SK-N-MC (cell line): ENCODE measurements around the gene PRTN3.
"Not testable (repeated sequence)": the region's sequence is repeated elsewhere in the genome, so short reads cannot be mapped to it uniquely, and the experiment has no call there.

Experiments used
- DNase-seq: peaks from one replicate; pipeline ENCODE4 v3.0.0-alpha.2; 2011; ENCODE audit warnings: low read depth, low spot score
- H3K27ac ChIP-seq: fragments of 200-600 bp; sonication (generic); 2 replicates; pipeline ENCODE4 v1.5.1; 2016; ENCODE audit warnings: mixed run types
- H3K36me3 ChIP-seq: fragments of 200-600 bp; sonication (generic); 2 replicates; pipeline ENCODE4 v1.6.1; 2017; ENCODE audit warnings: antibody characterized with exemption, low read length, mixed read lengths; ENCODE audit not compliant: insufficient read depth
- H3K4me3 ChIP-seq: fragments of 200-600 bp; sonication (generic); 2 replicates; pipeline ENCODE4 v1.5.1; 2016
- H3K9ac ChIP-seq: fragments of 200-600 bp; sonication (generic); 2 replicates; pipeline ENCODE4 v1.8.0; 2017; ENCODE audit warnings: mixed run types, mixed read lengths; ENCODE audit not compliant: insufficient read length
- H3K9me3 ChIP-seq: fragments of 200-600 bp; sonication (generic); 2 replicates; pipeline ENCODE4 v1.6.1; 2017; ENCODE audit warnings: low read depth, mild to moderate bottlenecking, antibody characterized with exemption, low read length, moderate library complexity, mixed read lengths
- EZH2 ChIP-seq: fragments of 200-600 bp; sonication (generic); IDR thresholded peaks from one replicate; pipeline ENCODE4 v1.6.1; 2017; ENCODE audit warnings: antibody characterized with exemption
- FOXP2 ChIP-seq: optimal IDR thresholded peaks from 2 replicates; pipeline ENCODE3; 2011; ENCODE audit warnings: mild to moderate bottlenecking, moderate library complexity; ENCODE audit not compliant: insufficient read depth; ENCODE audit errors: extremely low read length, control extremely low read depth
- POLR2AphosphoS5 ChIP-seq: IDR thresholded peaks from 2 replicates; pipeline ENCODE4 v1.6.1; 2012; ENCODE audit warnings: mild to moderate bottlenecking, low read depth, low read length, borderline replicate concordance

PRTN3 gene

GRCh38 chr19:845707-846521 lies 5.1 kb downstream of the PRTN3 start:
- Histone ChIP-seq H3K4me3 (no peak overlapping the region), H3K9ac (no peak overlapping the region), H3K36me3 (no peaks in the 10 kb centered on the region), H3K27ac (no peak overlapping the region), H3K9me3 (no peaks in the 10 kb centered on the region)
- TF ChIP-seq FOXP2 (no peak), EZH2 (no peak), POLR2AphosphoS5 (no peak)
- DNase-seq: no peak

DNA sequence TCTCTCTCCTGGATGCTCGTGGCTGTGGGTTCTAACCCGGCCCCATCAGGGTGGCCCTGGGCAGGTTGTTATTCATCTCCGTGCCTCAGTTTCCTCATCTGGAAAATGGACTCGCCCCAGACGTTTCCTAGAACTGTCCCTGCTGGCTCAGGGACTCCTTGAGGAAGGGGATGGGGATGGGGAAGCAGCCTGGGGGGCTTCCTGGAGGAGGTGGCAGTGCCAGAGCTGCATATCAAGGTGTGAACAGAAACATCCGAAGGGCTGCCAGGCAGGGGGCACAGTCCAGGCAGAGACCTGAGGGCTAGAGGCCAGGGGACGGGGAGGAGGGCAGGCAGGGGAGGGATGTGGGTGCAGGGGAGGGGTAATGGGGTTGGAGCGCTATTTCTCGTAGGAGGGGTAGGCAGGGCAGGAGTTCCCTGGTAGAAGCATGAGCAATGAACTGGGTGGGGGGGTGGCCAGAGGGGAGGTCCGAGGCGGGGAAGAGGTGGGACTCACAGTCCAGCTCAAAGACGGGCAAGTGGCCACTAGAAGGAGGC lies 7.7 kb downstream of the PRTN3 start:
- H3K9ac ChIP-seq: no peak overlapping the region
- no peaks in the 10 kb centered on the region for H3K9me3 ChIP-seq
- no peak for DNase-seq
- TF ChIP-seq EZH2 (no peak), POLR2AphosphoS5 (no peak), FOXP2 (no peak)
- H3K27ac ChIP-seq: no peak overlapping the region
- no peak overlapping the region for H3K4me3 ChIP-seq
- H3K36me3 ChIP-seq: no peaks in the 10 kb centered on the region

GRCh38 chr19:849195-849594 lies 8.4 kb downstream of the PRTN3 start:
- not testable (repeated sequence) for H3K9me3 ChIP-seq, DNase-seq, H3K4me3 ChIP-seq, H3K36me3 ChIP-seq, H3K9ac ChIP-seq, H3K27ac ChIP-seq

GRCh38 chr19:850221-850978 lies 9.6 kb downstream of the PRTN3 start:
- Histone ChIP-seq H3K36me3 (no peaks in the 10 kb centered on the region), H3K9ac (no peak overlapping the region), H3K4me3 (no peak overlapping the region), H3K27ac (no peak overlapping the region), H3K9me3 (no peaks in the 10 kb centered on the region)
- no peak for DNase-seq
- TF ChIP-seq EZH2 (no peak), FOXP2 (no peak), POLR2AphosphoS5 (no peak)

GRCh38 chr19:850979-851335 lies 10.2 kb downstream of the PRTN3 start:
- H3K9me3 ChIP-seq: no peaks in the 10 kb centered on the region
- H3K27ac ChIP-seq: no peak overlapping the region
- TF ChIP-seq EZH2 (no peak), POLR2AphosphoS5 (no peak), FOXP2 (no peak)
- no peak overlapping the region for H3K4me3 ChIP-seq
- H3K36me3 ChIP-seq: no peaks in the 10 kb centered on the region
- no peak for DNase-seq
- H3K9ac ChIP-seq: no peak overlapping the region

- H3K4me3 ChIP-seq: no peak within 1 kb of the TSS
- no peak within 1 kb of the TSS for H3K9ac ChIP-seq
- no peak for DNase-seq
- no peaks in the 10 kb centered on the region for H3K9me3 ChIP-seq
- H3K27ac ChIP-seq: no peak within 1 kb of the TSS
- no peak for TF ChIP-seq EZH2
- no peak for TF ChIP-seq FOXP2
- no peaks in the 10 kb centered on the region for H3K36me3 ChIP-seq
Observed at GRCh38 chr19:852136-853013, 11.6 kb downstream of the PRTN3 start, which contains the start of gene ELANE. ELANE (plus strand) TSS chr19:852303; CDS start chr19:852329, 26 bp downstream.

DNA sequence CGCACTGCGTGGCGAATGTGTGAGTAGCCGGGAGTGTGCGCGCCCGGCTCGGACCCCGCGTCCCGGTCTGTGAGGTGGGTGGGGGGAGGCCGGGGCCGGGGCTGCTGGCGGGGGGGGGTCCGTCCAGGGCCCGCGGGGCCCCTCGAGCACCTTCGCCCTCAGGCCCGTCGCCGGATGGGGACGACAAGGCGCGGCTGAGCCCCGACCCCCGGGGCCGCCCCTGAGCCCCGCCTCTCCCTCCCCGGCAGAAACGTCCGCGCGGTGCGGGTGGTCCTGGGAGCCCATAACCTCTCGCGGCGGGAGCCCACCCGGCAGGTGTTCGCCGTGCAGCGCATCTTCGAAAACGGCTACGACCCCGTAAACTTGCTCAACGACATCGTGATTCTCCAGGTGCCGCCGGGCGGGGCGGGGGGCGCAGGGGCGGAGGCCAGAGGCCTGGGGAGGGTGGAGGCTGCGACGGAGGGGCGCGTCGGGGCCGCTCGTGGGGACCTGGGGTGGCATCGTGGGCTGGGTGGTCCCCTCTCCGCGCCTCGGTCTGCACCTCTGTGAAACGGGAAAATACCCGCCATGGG lies 12.3 kb downstream of the PRTN3 start:
- H3K36me3 ChIP-seq: no peaks in the 10 kb centered on the region
- no peak overlapping the region for H3K9ac ChIP-seq
- no peak for DNase-seq
- H3K9me3 ChIP-seq: no peaks in the 10 kb centered on the region
- H3K4me3 ChIP-seq: no peak overlapping the region
- TF ChIP-seq EZH2 (no peak), POLR2AphosphoS5 (no peak), FOXP2 (no peak)
- H3K27ac ChIP-seq: no peak overlapping the region

- not testable (repeated sequence) for H3K27ac ChIP-seq, DNase-seq
Observed at GRCh38 chr19:853614-854220, 12.9 kb downstream of the PRTN3 start.

More at GRCh38 chr19:853614-854220, 12.9 kb downstream of the PRTN3 start:
- not testable (repeated sequence) for H3K36me3 ChIP-seq, H3K4me3 ChIP-seq, H3K9me3 ChIP-seq, H3K9ac ChIP-seq
